AG10803 (cell line): ENCODE results near the gene STARD13.
"Not testable (repeated sequence)": the region's sequence is repeated elsewhere in the genome, so short reads cannot be mapped to it uniquely, and the experiment has no call there.

ENCODE experiments used
- DNase-seq: peaks from one replicate; pipeline ENCODE4 v3.0.0; 2010; ENCODE audit warnings: low read depth
- H3K4me3 ChIP-seq: 2 replicates; pipeline ENCODE4 v1.5.1; 2011; ENCODE audit warnings: mild to moderate bottlenecking, low read length, control low read depth
- TF ChIP-seq, protein P1 (sequence below): conservative IDR thresholded peaks from 2 replicates; pipeline ENCODE4 v1.5.1; 2011; ENCODE audit warnings: mild to moderate bottlenecking, low read length, control low read depth, inconsistent platforms

The STARD13 gene

GRCh38 chr13:33178209-33178840 is 107.2 kb downstream of the STARD13 start:
- DNase-seq: peak; percentile 41
- H3K4me3 ChIP-seq: no peak overlapping the region
- TF ChIP-seq, protein P1, sequence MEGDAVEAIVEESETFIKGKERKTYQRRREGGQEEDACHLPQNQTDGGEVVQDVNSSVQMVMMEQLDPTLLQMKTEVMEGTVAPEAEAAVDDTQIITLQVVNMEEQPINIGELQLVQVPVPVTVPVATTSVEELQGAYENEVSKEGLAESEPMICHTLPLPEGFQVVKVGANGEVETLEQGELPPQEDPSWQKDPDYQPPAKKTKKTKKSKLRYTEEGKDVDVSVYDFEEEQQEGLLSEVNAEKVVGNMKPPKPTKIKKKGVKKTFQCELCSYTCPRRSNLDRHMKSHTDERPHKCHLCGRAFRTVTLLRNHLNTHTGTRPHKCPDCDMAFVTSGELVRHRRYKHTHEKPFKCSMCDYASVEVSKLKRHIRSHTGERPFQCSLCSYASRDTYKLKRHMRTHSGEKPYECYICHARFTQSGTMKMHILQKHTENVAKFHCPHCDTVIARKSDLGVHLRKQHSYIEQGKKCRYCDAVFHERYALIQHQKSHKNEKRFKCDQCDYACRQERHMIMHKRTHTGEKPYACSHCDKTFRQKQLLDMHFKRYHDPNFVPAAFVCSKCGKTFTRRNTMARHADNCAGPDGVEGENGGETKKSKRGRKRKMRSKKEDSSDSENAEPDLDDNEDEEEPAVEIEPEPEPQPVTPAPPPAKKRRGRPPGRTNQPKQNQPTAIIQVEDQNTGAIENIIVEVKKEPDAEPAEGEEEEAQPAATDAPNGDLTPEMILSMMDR: no peak

- DNase-seq, H3K4me3 ChIP-seq: not testable (repeated sequence)
Measured at GRCh38 chr13:33177340-33178208, 108.0 kb downstream of the STARD13 start.

DNA sequence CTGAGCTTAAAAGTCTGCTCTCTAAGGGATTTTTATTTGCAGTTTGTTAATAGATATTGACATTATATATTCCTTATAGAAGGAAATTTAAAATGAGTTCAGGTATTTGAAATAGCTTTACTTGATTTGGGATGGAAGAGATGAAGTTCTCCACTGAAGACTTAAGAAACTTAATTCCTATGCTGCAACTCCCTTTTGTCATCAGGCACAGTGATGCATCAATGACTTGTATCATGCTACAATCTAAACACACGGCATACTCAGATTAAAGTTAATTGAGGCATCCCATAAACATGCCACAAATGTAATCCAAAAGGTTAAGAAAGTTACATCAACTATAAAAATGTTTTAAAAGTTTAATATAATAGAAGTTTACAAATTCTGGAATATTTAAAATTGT is 109.0 kb downstream of the STARD13 start:
- H3K4me3 ChIP-seq: no peak overlapping the region
- no peak for DNase-seq
- TF ChIP-seq, protein P1: no peak

DNA sequence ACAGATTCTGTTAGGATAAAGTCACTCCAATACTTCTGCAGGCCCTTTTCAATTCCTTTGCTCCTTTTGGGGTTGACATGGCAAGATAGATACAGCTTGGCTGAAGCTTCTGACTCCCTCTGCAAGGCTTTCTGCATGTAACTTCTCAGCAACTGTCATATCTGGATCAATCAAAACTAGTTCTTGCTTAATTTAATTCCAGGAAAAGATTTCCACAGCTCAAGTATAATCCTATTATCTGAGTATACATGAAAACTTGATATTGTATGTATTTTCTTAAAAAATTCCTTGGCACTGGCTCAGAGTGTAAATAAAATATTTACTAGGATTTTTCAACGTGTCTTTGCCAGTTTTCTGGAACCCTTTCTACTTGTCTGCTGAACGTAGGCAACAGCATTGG is 109.6 kb downstream of the STARD13 start:
- DNase-seq: no peak
- TF ChIP-seq, protein P1: no peak

DNA sequence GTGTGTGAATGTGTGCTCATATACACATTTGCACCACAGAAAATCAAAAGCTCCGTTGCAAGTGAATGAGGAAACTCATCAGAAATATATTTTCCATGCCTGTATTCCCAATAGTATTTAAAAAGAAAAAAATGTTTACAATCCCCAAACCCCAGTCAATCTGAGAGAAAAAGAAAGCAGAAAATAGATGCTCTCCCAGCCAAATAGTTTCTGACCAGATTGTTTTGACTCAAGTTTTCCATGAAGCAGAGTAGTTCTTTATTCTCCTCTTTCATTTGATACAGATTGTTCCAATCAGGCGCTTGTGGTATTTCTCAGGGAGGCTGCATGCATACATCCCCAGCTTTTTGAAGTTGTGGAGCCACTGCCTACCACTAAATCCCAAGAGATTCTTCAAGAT is 110.6 kb downstream of the STARD13 start:
- H3K4me3 ChIP-seq: no peak overlapping the region
- TF ChIP-seq, protein P1: no peak
- peak; percentile 70 for DNase-seq

More for the DNA sequence above, 109.6 kb downstream of the STARD13 start:
- H3K4me3 ChIP-seq: no peak overlapping the region

GRCh38 chr13:33174491-33174890 is 111.1 kb downstream of the STARD13 start:
- H3K4me3 ChIP-seq: no peak overlapping the region
- DNase-seq: no peak
- TF ChIP-seq, protein P1: no peak

- no peak for DNase-seq
- TF ChIP-seq, protein P1: no peak
- no peak overlapping the region for H3K4me3 ChIP-seq
Measured at GRCh38 chr13:33172911-33173310, 112.6 kb downstream of the STARD13 start.
